ENCODE data around the gene ASS1.

The ASS1 gene

DNA sequence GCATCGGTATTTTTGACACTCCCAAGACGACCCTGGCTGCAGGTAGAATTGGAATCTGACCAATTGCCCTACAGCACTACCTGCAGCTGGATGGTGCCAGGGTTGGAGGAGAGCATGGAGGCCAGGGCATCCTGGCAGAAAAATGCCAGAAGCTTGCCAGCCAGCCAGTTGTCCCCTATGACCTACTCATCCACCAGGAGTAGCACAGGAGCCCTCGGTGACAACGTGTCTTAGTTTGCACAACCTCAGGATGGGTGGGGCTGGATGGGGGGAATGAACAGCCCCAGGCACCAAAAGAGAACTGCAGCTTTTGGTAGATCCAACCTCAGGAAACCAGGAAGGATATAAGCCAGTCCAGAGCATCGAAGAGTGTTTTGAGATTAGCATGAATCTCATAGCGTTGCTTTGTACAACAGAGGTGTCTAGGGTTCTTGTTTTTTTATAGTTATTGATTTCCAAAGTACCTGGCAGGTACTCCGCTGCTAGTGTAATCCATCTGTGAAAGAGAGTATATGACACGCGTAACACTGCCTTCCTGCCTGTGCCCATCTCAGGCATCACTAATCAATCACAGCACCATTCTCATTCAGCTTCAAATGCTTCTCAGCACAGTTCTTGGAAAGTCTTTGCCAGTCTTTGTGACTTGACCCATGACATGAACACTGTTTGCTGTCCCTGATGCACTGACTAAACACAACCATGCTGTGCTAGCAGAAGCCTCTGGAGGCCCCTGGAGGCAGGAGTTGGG lies 36.7 kb upstream of the ASS1 start:
- H3K36me3 ChIP-seq (ENCODE audit: control insufficient read depth in 2 of 2, insufficient read depth in 1 of 2, low read length in 2 of 2), result no peaks in the 10 kb centered on the region
- H3K4me1 ChIP-seq (ENCODE audit: control insufficient read depth, insufficient read depth, low read length), result no peaks in the 10 kb centered on the region
- TF ChIP-seq KLF9 (tag by site-specific recombination; IDR thresholded peaks at IDR 0.05; ENCODE audit: low read depth), result no peak
- TF ChIP-seq SETDB1 (IDR thresholded peaks at IDR 0.05; ENCODE audit: insufficient read length, low read length), result peak; percentile 31
- no peak for TF ChIP-seq ZNF114 (tag by site-specific recombination; IDR thresholded peaks at IDR 0.05)
- no peak for TF ChIP-seq YY1 (tag by site-specific recombination; IDR thresholded peaks at IDR 0.05)
- peak; percentile 92; the same call in 1 of the 2 replicates for TF ChIP-seq ZNF23 (tag by site-specific recombination; IDR thresholded peaks at IDR 0.05; ENCODE audit: borderline replicate concordance)
- no peak for TF ChIP-seq ZSCAN16 (tag by site-specific recombination; IDR thresholded peaks at IDR 0.05)
- peak; percentile 81 for TF ChIP-seq ZBTB17 (tag by site-specific recombination; IDR thresholded peaks at IDR 0.05)
- no peak for TF ChIP-seq ZNF514 (tag by site-specific recombination; IDR thresholded peaks at IDR 0.05)
- TF ChIP-seq HOXC10 (CRISPR knock-in tag; IDR thresholded peaks at IDR 0.05), result no peak
- 0 out of 2 replicates have a peak, but pooled peaks have one; percentile 17 for TF ChIP-seq ZIC2 (tag by site-specific recombination; IDR thresholded peaks at IDR 0.05)
- no peak for TF ChIP-seq BCL11A (tag by site-specific recombination; IDR thresholded peaks at IDR 0.05; ENCODE audit: low read depth)
- no peak overlapping the region for H3K27ac ChIP-seq (ENCODE audit: extremely low read depth, low read depth, low read length)
- H3K4me3 ChIP-seq (ENCODE audit: low read depth, low read length), result no peak overlapping the region
- ChIA-PET POLR2A (no interaction called here), CTCF (interaction anchor here (0.5 to 1.1 kb wide), 2 partner anchors 52 to 467 kb away, joined by 3 to 6 read pairs; no protein-coding TSS in a partner anchor)
- H3K9me3 ChIP-seq (ENCODE audit: control insufficient read depth, insufficient read depth, low read depth, low read length), result no peaks in the 10 kb centered on the region

DNA sequence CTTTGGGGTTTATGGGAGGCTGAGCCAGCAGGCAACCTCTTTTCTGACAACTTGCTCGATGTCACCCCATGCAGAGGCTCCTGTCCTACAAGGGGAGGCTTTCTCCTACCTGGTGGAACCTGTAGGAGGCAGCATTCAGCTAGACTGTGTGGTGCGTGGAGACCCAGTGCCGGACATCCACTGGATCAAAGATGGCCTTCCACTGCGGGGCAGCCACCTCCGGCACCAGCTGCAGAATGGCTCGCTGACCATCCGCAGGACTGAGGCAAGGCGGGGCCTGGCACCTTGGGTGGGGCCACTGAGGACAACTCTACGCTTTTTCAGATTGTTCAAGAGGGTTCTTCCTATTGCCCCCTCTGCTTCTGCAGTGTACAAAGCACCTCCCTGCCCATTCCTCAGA lies 36.1 kb upstream of the ASS1 start:
- Histone ChIP-seq H3K27ac (ENCODE audit: extremely low read depth, low read depth, low read length) (no peak overlapping the region), H3K9me3 (ENCODE audit: control insufficient read depth, insufficient read depth, low read depth, low read length) (no peaks in the 10 kb centered on the region), H3K36me3 (ENCODE audit: control insufficient read depth in 2 of 2, insufficient read depth in 1 of 2, low read length in 2 of 2) (no peaks in the 10 kb centered on the region), H3K4me1 (ENCODE audit: control insufficient read depth, insufficient read depth, low read length) (no peaks in the 10 kb centered on the region), H3K4me3 (ENCODE audit: low read depth, low read length) (no peak overlapping the region)
- CTCF ChIA-PET, result interaction anchor here (1.1 kb wide), 1 partner anchor 52 kb away, joined by 6 read pairs; no protein-coding TSS in a partner anchor
- POLR2A ChIA-PET, result no interaction called here
- TF ChIP-seq YY1 (tag by site-specific recombination; IDR thresholded peaks at IDR 0.05) (no peak), ZBTB48 (tag by site-specific recombination; IDR thresholded peaks at IDR 0.05) (no peak), EGR2 (tag by site-specific recombination; IDR thresholded peaks at IDR 0.05; ENCODE audit: low read depth) (no peak), GLI4 (tag by site-specific recombination; IDR thresholded peaks at IDR 0.05) (no peak)
- TF ChIP-seq, protein P1, sequence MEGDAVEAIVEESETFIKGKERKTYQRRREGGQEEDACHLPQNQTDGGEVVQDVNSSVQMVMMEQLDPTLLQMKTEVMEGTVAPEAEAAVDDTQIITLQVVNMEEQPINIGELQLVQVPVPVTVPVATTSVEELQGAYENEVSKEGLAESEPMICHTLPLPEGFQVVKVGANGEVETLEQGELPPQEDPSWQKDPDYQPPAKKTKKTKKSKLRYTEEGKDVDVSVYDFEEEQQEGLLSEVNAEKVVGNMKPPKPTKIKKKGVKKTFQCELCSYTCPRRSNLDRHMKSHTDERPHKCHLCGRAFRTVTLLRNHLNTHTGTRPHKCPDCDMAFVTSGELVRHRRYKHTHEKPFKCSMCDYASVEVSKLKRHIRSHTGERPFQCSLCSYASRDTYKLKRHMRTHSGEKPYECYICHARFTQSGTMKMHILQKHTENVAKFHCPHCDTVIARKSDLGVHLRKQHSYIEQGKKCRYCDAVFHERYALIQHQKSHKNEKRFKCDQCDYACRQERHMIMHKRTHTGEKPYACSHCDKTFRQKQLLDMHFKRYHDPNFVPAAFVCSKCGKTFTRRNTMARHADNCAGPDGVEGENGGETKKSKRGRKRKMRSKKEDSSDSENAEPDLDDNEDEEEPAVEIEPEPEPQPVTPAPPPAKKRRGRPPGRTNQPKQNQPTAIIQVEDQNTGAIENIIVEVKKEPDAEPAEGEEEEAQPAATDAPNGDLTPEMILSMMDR (tag by site-specific recombination; IDR thresholded peaks at IDR 0.05), result no peak

DNA sequence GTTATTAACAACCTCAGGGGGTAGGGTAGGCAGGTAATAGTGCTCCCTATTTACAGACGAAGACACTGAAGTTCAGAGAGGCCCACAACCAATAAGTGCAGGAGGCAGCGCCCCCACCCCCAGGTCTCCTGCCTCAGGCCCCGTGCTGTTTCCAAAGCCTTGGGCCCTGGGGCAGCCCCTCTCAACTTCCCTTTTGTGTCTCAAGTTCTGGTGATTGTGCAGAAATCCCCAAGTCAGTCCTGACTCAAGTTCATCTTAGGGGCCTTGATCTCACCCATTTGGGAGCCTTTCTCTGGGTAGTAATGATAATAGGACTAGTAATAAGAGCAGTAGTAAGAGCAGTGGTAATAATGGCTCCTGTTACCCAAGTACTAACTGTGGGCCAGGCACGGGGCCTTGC lies 35.5 kb upstream of the ASS1 start:
- H3K4me3 ChIP-seq (ENCODE audit: low read depth, low read length), result no peak overlapping the region
- CTCF ChIA-PET, result no interaction called here

More for the DNA sequence above, 35.5 kb upstream of the ASS1 start:
- no peak for TF ChIP-seq MYNN (tag by site-specific recombination; IDR thresholded peaks at IDR 0.05; ENCODE audit: borderline replicate concordance)
- TF ChIP-seq ZNF560 (tag by site-specific recombination; IDR thresholded peaks at IDR 0.05; ENCODE audit: borderline replicate concordance), result no peak
- TF ChIP-seq, protein P2, sequence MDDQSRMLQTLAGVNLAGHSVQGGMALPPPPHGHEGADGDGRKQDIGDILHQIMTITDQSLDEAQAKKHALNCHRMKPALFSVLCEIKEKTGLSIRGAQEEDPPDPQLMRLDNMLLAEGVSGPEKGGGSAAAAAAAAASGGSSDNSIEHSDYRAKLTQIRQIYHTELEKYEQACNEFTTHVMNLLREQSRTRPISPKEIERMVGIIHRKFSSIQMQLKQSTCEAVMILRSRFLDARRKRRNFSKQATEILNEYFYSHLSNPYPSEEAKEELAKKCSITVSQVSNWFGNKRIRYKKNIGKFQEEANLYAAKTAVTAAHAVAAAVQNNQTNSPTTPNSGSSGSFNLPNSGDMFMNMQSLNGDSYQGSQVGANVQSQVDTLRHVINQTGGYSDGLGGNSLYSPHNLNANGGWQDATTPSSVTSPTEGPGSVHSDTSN (CRISPR knock-in tag; IDR thresholded peaks at IDR 0.05), result no peak
- no peak for TF ChIP-seq ZNF121 (tag by site-specific recombination; IDR thresholded peaks at IDR 0.05)
- no peak for TF ChIP-seq ZBTB48 (tag by site-specific recombination; IDR thresholded peaks at IDR 0.05)
- TF ChIP-seq ZNF211 (tag by site-specific recombination; IDR thresholded peaks at IDR 0.05; ENCODE audit: low read depth), result no peak
- TF ChIP-seq ZNF169 (tag by site-specific recombination; IDR thresholded peaks at IDR 0.05), result no peak
- TF ChIP-seq ZNF664 (tag by site-specific recombination; IDR thresholded peaks at IDR 0.05), result no peak
- TF ChIP-seq ZNF202 (tag by site-specific recombination; IDR thresholded peaks at IDR 0.05; ENCODE audit: borderline replicate concordance), result no peak
- TF ChIP-seq, protein P3, sequence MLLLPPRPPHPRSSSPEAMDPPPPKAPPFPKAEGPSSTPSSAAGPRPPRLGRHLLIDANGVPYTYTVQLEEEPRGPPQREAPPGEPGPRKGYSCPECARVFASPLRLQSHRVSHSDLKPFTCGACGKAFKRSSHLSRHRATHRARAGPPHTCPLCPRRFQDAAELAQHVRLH (tag by site-specific recombination; IDR thresholded peaks at IDR 0.05), result no peak
- no peak for TF ChIP-seq ZNF621 (tag by site-specific recombination; IDR thresholded peaks at IDR 0.05)
- TF ChIP-seq SP2 (tag by site-specific recombination; IDR thresholded peaks at IDR 0.05), result no peak
- TF ChIP-seq FEZF1 (tag by site-specific recombination; IDR thresholded peaks at IDR 0.05), result no peak
- no peak for TF ChIP-seq ZNF776 (tag by site-specific recombination; IDR thresholded peaks at IDR 0.05; ENCODE audit: borderline replicate concordance)
- TF ChIP-seq ZNF423 (tag by site-specific recombination; IDR thresholded peaks at IDR 0.05), result no peak
- TF ChIP-seq ZNF23 (tag by site-specific recombination; IDR thresholded peaks at IDR 0.05; ENCODE audit: borderline replicate concordance), result no peak
- no peak for TF ChIP-seq ZNF596 (tag by site-specific recombination; IDR thresholded peaks at IDR 0.05)
- Histone ChIP-seq H3K9me3 (ENCODE audit: control insufficient read depth, insufficient read depth, low read depth, low read length) (no peaks in the 10 kb centered on the region), H3K27ac (ENCODE audit: extremely low read depth, low read depth, low read length) (no peak overlapping the region), H3K4me1 (ENCODE audit: control insufficient read depth, insufficient read depth, low read length) (no peaks in the 10 kb centered on the region), H3K36me3 (ENCODE audit: control insufficient read depth in 2 of 2, insufficient read depth in 1 of 2, low read length in 2 of 2) (no peaks in the 10 kb centered on the region)
- POLR2A ChIA-PET, result no interaction called here
